GM23338 (cell line): ENCODE results near the gene CYB5R3. TPM values are rescaled to one million over a fixed set of nuclear protein-coding genes. Genes with fewer than 3 reads are reported as not detected.

Source experiments
- ATAC-seq: fragments of 200-7000 bp; cut with Tn5 transposase; 3 replicates; pipeline ENCODE4 v1.9.1; 2020
- DNase-seq: peaks from one replicate; pipeline ENCODE4 v3.0.0-alpha.2; 2015; ENCODE audit warnings: low spot score
- H2AFZ ChIP-seq: fragments of 200-600 bp; sonication (generic); 2 replicates; pipeline ENCODE4 v1.8.0; 2016; ENCODE audit warnings: antibody characterized with exemption, mild to moderate bottlenecking, moderate library complexity
- H3F3A ChIP-seq: fragments of 200-600 bp; sonication (generic); replicated peaks from 2 replicates; pipeline ENCODE4 v1.8.0; 2017; ENCODE audit warnings: antibody characterized with exemption, mixed run types, low read depth
- H3K27ac ChIP-seq: fragments of 200-600 bp; sonication (generic); 2 replicates; pipeline ENCODE4 v1.6.1; 2016; ENCODE audit warnings: low read depth
- H3K27me3 ChIP-seq: fragments of 200-600 bp; sonication (generic); 2 replicates; pipeline ENCODE4 v1.8.0; 2016; ENCODE audit warnings: mild to moderate bottlenecking, mixed run types, moderate library complexity; ENCODE audit not compliant: insufficient read depth
- H3K36me3 ChIP-seq: fragments of 200-600 bp; sonication (generic); 2 replicates; pipeline ENCODE4 v1.8.0; 2016; ENCODE audit warnings: mild to moderate bottlenecking; ENCODE audit not compliant: insufficient read depth
- H3K4me1 ChIP-seq: fragments of 200-600 bp; sonication (generic); 2 replicates; pipeline ENCODE4 v1.8.0; 2016; ENCODE audit warnings: mild to moderate bottlenecking, moderate library complexity; ENCODE audit not compliant: insufficient read depth
- H3K4me2 ChIP-seq: fragments of 200-600 bp; sonication (generic); 2 replicates; pipeline ENCODE4 v1.7.1; 2017; ENCODE audit warnings: mixed run types
- H3K4me3 ChIP-seq: fragments of 200-600 bp; sonication (generic); 2 replicates; pipeline ENCODE4 v1.6.1; 2016; ENCODE audit warnings: mixed run types
- H3K79me2 ChIP-seq: fragments of 200-600 bp; sonication (generic); replicated peaks from 2 replicates; pipeline ENCODE4 v1.8.0; 2017; ENCODE audit warnings: mild to moderate bottlenecking; ENCODE audit not compliant: insufficient read depth
- H3K9me2 ChIP-seq: fragments of 200-600 bp; sonication (generic); 2 replicates; pipeline ENCODE4 v1.8.0; 2017; ENCODE audit not compliant: insufficient read depth
- H4K20me1 ChIP-seq: fragments of 200-600 bp; sonication (generic); replicated peaks from 2 replicates; pipeline ENCODE4 v1.8.0; 2017; ENCODE audit warnings: mild to moderate bottlenecking; ENCODE audit not compliant: insufficient read depth
- H3K27ac Mint-ChIP-seq: 2 replicates; pipeline ENCODE4 v1.8.0; 2020; ENCODE audit warnings: inconsistent platforms, mild to moderate bottlenecking, moderate library complexity, mixed read lengths
- H3K27me3 Mint-ChIP-seq: 3 replicates; pipeline ENCODE4 v1.8.0; 2022; ENCODE audit warnings: low read depth, mild to moderate bottlenecking, moderate library complexity, mixed read lengths, inconsistent platforms; ENCODE audit not compliant: insufficient read depth, poor library complexity
- H3K36me3 Mint-ChIP-seq: 3 replicates; pipeline ENCODE4 v1.8.0; 2021; ENCODE audit warnings: low read depth, mild to moderate bottlenecking, inconsistent platforms, moderate library complexity, mixed read lengths
- H3K4me1 Mint-ChIP-seq: 3 replicates; pipeline ENCODE4 v1.8.0; 2020; ENCODE audit warnings: mild to moderate bottlenecking, inconsistent platforms, mixed read lengths
- H3K4me3 Mint-ChIP-seq: 3 replicates; pipeline ENCODE4 v1.8.0; 2021; ENCODE audit warnings: moderate library complexity, mild to moderate bottlenecking, inconsistent platforms, mixed read lengths
- H3K9me3 Mint-ChIP-seq: 3 replicates; pipeline ENCODE4 v1.8.0; 2020; ENCODE audit warnings: moderate library complexity, mild to moderate bottlenecking, inconsistent platforms, mixed read lengths
- ETS1 ChIP-seq: IDR thresholded peaks from 2 replicates; pipeline ENCODE4 v1.6.1; 2016; ENCODE audit warnings: antibody characterized with exemption
- EZH2 ChIP-seq: fragments of 200-600 bp; sonication (generic); IDR thresholded peaks from one replicate; pipeline ENCODE4 v1.8.0; 2017; ENCODE audit warnings: antibody characterized with exemption, mild to moderate bottlenecking, low read depth; ENCODE audit not compliant: unreplicated experiment
- EZH2phosphoT487 ChIP-seq: fragments of 200-600 bp; sonication (generic); IDR thresholded peaks from one replicate; pipeline ENCODE4 v1.8.1; 2018; ENCODE audit warnings: antibody characterized with exemption; ENCODE audit not compliant: unreplicated experiment
- JUNB ChIP-seq: IDR thresholded peaks from one replicate; pipeline ENCODE4 v1.6.1; 2016; ENCODE audit warnings: antibody characterized with exemption; ENCODE audit not compliant: unreplicated experiment
- NANOG ChIP-seq: IDR thresholded peaks from 2 replicates; pipeline ENCODE4 v1.6.1; 2016; ENCODE audit warnings: antibody characterized with exemption, borderline replicate concordance
- POLR2AphosphoS5 ChIP-seq: IDR thresholded peaks from 2 replicates; pipeline ENCODE4 v1.6.1; 2016; ENCODE audit warnings: antibody characterized with exemption, low read depth
- STAT1 ChIP-seq: IDR thresholded peaks from one replicate; pipeline ENCODE4 v1.6.1; 2016; ENCODE audit warnings: antibody characterized with exemption; ENCODE audit not compliant: unreplicated experiment
- ZNF114 ChIP-seq: fragments of 250-450 bp; sonication (Bioruptor Pico); IDR thresholded peaks from 2 replicates; pipeline ENCODE4 v1.5.0; 2020; ENCODE audit warnings: mild to moderate bottlenecking, moderate library complexity
- ZNF331 ChIP-seq: fragments of 250-450 bp; sonication (Bioruptor Pico); IDR thresholded peaks from 2 replicates; pipeline ENCODE4 v1.5.0; 2020; ENCODE audit warnings: low read depth, mild to moderate bottlenecking, moderate library complexity
- polyA plus RNA-seq: library from polyadenylated mRNA; unstranded; fragments of >200 nt; fragmentation: Nextera tagmentation; extraction: Ambion mirVana; gene quantifications from 2 replicates; pipeline ENCODE4 v1.2.1, GENCODE V29; 2016
- total RNA-seq: library from RNA; depleted of rRNA; stranded (reverse); fragments of >200 nt; shearing (Covaris generic); gene quantifications from 2 replicates; pipeline ENCODE4 v1.2.3, GENCODE V29; 2014
- TF ChIP-seq, protein P1 (sequence below), 2 experiments: fragments of 200-600 bp in 1 of 2; sonication (generic) in 1 of 2; conservative IDR thresholded peaks; 2 replicates each; pipeline versions ENCODE4 v1.5.1 to v1.6.1; 2016 to 2017; ENCODE audit warnings: antibody characterized with exemption in 2 of 2, low read depth in 2 of 2, mild to moderate bottlenecking in 2 of 2, moderate library complexity in 1 of 2
- TF ChIP-seq, protein P2 (sequence below): IDR thresholded peaks from one replicate; pipeline ENCODE4 v1.6.1; 2018; ENCODE audit warnings: antibody characterized with exemption; ENCODE audit not compliant: unreplicated experiment

Gene CYB5R3
- total and polyA plus RNA-seq, 2 experiments from 2014 or later = 76.2 to 76.9 TPM

- Histone ChIP-seq H3K36me3 (no peaks in the 10 kb centered on the region), H3K27ac (peak within 1 kb of the TSS; percentile 94), H3K27me3 (no peaks in the 10 kb centered on the region), H3K4me2 (peak within 1 kb of the TSS; percentile 99), H4K20me1 (peaks cover 26% of the 10 kb centered on the region), H2AFZ (no peak within 1 kb of the TSS), H3K4me3 (peak within 1 kb of the TSS; percentile 99), H3K4me1 (peaks cover 15% of the 10 kb centered on the region; the same call in 1 of the 2 replicates), H3K9me2 (no peaks in the 10 kb centered on the region), H3F3A (peaks cover 5% of the 10 kb centered on the region), H3K79me2 (peaks cover 48% of the 10 kb centered on the region)
- TF ChIP-seq ZNF331 (CRISPR knock-in tag) (no peak), EZH2 (no peak), ZNF114 (no peak), ETS1 (0 out of 2 replicates have a peak, but pooled peaks have one; percentile 19), NANOG (no peak)
- TF ChIP-seq, protein P1, sequence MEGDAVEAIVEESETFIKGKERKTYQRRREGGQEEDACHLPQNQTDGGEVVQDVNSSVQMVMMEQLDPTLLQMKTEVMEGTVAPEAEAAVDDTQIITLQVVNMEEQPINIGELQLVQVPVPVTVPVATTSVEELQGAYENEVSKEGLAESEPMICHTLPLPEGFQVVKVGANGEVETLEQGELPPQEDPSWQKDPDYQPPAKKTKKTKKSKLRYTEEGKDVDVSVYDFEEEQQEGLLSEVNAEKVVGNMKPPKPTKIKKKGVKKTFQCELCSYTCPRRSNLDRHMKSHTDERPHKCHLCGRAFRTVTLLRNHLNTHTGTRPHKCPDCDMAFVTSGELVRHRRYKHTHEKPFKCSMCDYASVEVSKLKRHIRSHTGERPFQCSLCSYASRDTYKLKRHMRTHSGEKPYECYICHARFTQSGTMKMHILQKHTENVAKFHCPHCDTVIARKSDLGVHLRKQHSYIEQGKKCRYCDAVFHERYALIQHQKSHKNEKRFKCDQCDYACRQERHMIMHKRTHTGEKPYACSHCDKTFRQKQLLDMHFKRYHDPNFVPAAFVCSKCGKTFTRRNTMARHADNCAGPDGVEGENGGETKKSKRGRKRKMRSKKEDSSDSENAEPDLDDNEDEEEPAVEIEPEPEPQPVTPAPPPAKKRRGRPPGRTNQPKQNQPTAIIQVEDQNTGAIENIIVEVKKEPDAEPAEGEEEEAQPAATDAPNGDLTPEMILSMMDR (conservative IDR thresholded peaks at IDR 0.05; ENCODE audit: low read depth in 2 of 2) = peak in 1 of 2 experiments; percentile 30; a peak in 2 of 4 replicates
- Mint-ChIP-seq H3K27ac (peak within 1 kb of the TSS; percentile 100), H3K9me3 (no peaks in the 10 kb centered on the region; the same call in 2 of the 3 replicates), H3K36me3 (peaks cover 35% of the 10 kb centered on the region), H3K4me1 (peaks cover 42% of the 10 kb centered on the region), H3K27me3 (peaks cover 44% of the 10 kb centered on the region), H3K4me3 (peak within 1 kb of the TSS; percentile 92)
- ATAC-seq (peak; percentile 72), DNase-seq (peak; percentile 99)
Observed at GRCh38 chr22:42614312-42615091, 34.7 kb downstream of the CYB5R3 start, which contains the start of gene POLDIP3. Gene POLDIP3, minus strand, starts transcription at chr22:42614883. Its CDS starts 26 bp downstream, at chr22:42614857.

- Histone ChIP-seq H3K4me2 (peak overlapping the region; percentile 99), H3K9me2 (no peaks in the 10 kb centered on the region), H3K27me3 (no peaks in the 10 kb centered on the region), H4K20me1 (peaks cover 32% of the 10 kb centered on the region), H3K4me1 (peaks cover 15% of the 10 kb centered on the region; the same call in 1 of the 2 replicates), H3K36me3 (no peaks in the 10 kb centered on the region), H3F3A (peaks cover 5% of the 10 kb centered on the region), H3K27ac (peak overlapping the region; percentile 94), H2AFZ (no peak overlapping the region), H3K79me2 (peaks cover 54% of the 10 kb centered on the region), H3K4me3 (peak overlapping the region; percentile 99)
- DNase-seq (no peak), ATAC-seq (no peak)
- Mint-ChIP-seq H3K4me1 (peaks cover 49% of the 10 kb centered on the region), H3K27ac (peak overlapping the region; percentile 96), H3K36me3 (peaks cover 41% of the 10 kb centered on the region), H3K9me3 (no peaks in the 10 kb centered on the region; the same call in 2 of the 3 replicates), H3K4me3 (peak overlapping the region; percentile 92), H3K27me3 (peaks cover 40% of the 10 kb centered on the region)
- TF ChIP-seq JUNB (no peak), EZH2 (no peak), POLR2AphosphoS5 (no peak), STAT1 (no peak), ETS1 (no peak), NANOG (no peak), EZH2phosphoT487 (no peak), ZNF114 (no peak)
- TF ChIP-seq, protein P2, sequence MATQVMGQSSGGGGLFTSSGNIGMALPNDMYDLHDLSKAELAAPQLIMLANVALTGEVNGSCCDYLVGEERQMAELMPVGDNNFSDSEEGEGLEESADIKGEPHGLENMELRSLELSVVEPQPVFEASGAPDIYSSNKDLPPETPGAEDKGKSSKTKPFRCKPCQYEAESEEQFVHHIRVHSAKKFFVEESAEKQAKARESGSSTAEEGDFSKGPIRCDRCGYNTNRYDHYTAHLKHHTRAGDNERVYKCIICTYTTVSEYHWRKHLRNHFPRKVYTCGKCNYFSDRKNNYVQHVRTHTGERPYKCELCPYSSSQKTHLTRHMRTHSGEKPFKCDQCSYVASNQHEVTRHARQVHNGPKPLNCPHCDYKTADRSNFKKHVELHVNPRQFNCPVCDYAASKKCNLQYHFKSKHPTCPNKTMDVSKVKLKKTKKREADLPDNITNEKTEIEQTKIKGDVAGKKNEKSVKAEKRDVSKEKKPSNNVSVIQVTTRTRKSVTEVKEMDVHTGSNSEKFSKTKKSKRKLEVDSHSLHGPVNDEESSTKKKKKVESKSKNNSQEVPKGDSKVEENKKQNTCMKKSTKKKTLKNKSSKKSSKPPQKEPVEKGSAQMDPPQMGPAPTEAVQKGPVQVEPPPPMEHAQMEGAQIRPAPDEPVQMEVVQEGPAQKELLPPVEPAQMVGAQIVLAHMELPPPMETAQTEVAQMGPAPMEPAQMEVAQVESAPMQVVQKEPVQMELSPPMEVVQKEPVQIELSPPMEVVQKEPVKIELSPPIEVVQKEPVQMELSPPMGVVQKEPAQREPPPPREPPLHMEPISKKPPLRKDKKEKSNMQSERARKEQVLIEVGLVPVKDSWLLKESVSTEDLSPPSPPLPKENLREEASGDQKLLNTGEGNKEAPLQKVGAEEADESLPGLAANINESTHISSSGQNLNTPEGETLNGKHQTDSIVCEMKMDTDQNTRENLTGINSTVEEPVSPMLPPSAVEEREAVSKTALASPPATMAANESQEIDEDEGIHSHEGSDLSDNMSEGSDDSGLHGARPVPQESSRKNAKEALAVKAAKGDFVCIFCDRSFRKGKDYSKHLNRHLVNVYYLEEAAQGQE = no peak
Observed at GRCh38 chr22:42613872-42614301, 35.3 kb downstream of the CYB5R3 start.
